Activated CD8-positive, alpha-beta T cell treated with anti-CD3 and anti-CD28 coated beads for 36 hours (primary cell): Measurements from ENCODE around the gene CYP2W1. TPM values are rescaled to one million over a fixed set of nuclear protein-coding genes. Genes with fewer than 3 reads are reported as not detected.
A peak's percentile ranks its signal among the peaks of the same experiment; 100 is the strongest.

ENCODE experiments used
- ATAC-seq: fragments of 200-7000 bp; cut with Tn5 transposase; one replicate; pipeline ENCODE4 v1.10.0; 2021; ENCODE audit warnings: mild to moderate bottlenecking, moderate library complexity
- CTCF ChIA-PET: fragments of 350-600 bp; sonication (Branson Sonifier 250); formaldehyde crosslinking; loops from one replicate; lab custom pipeline; 2021; ENCODE audit warnings: antibody characterized with exemption; lab: Charles Lee
- POLR2A ChIA-PET: fragments of 350-600 bp; sonication (Branson Sonifier 250); formaldehyde crosslinking; loops from one replicate; lab custom pipeline; 2021; ENCODE audit warnings: antibody characterized with exemption; lab: Charles Lee
- DNase-seq: peaks from one replicate; pipeline ENCODE4 v3.0.0-alpha.2; 2020
- H3K27ac Mint-ChIP-seq: one replicate; pipeline ENCODE4 v1.8.0; 2021; ENCODE audit warnings: mild to moderate bottlenecking, mixed read lengths
- H3K27me3 Mint-ChIP-seq: one replicate; pipeline ENCODE4 v1.8.0; 2021; ENCODE audit warnings: mixed read lengths
- H3K36me3 Mint-ChIP-seq: one replicate; pipeline ENCODE4 v1.8.0; 2021; ENCODE audit warnings: low read depth, mixed read lengths
- H3K4me1 Mint-ChIP-seq: one replicate; pipeline ENCODE4 v1.8.0; 2021; ENCODE audit warnings: low read depth, mixed read lengths
- H3K4me3 Mint-ChIP-seq: one replicate; pipeline ENCODE4 v1.8.0; 2021; ENCODE audit warnings: mild to moderate bottlenecking, moderate library complexity, mixed read lengths
- H3K9me3 Mint-ChIP-seq: one replicate; pipeline ENCODE4 v1.8.0; 2021; ENCODE audit warnings: mixed read lengths
- CTCF ChIP-seq: fragments of 200-600 bp; IDR thresholded peaks from one replicate; pipeline ENCODE4 v1.8.0; 2022; ENCODE audit warnings: antibody characterized with exemption, mild to moderate bottlenecking
- intact Hi-C: fragments of 100-400 bp; cut with micrococcal nuclease; formaldehyde crosslinking; loops from one replicate; pipeline ENCODE4 v1.10.0; 2022
- total RNA-seq, 2 experiments: library from RNA; stranded (reverse); gene quantifications; one replicate each; pipeline ENCODE4 v1.2.3, GENCODE V29; 2021

CYP2W1 gene
- total RNA-seq, 2 experiments from 2014 or later, result not detected

- no peaks in the 10 kb centered on the region for H3K9me3 Mint-ChIP-seq
- intact Hi-C loops, result no loop called here
- no peaks in the 10 kb centered on the region for H3K27me3 Mint-ChIP-seq
- DNase-seq (no peak), ATAC-seq (no peak)
- H3K4me1 Mint-ChIP-seq, result peaks cover 22% of the 10 kb centered on the region
- H3K4me3 Mint-ChIP-seq, result no peak overlapping the region
- no peaks in the 10 kb centered on the region for H3K36me3 Mint-ChIP-seq
- POLR2A ChIA-PET, result interaction anchor here (1.0 to 1.4 kb wide), 2 partner anchors 9 to 37 kb away, joined by 3 to 5 read pairs; no protein-coding TSS in a partner anchor
- H3K27ac Mint-ChIP-seq, result no peak overlapping the region
- CTCF ChIA-PET, result interaction anchor here (1.1 to 1.6 kb wide), 2 partner anchors 32 to 54 kb away, joined by 3 to 4 read pairs; no protein-coding TSS in a partner anchor
- TF ChIP-seq CTCF, result no peak
These were observed 21.2 kb upstream of the CYP2W1 start for GRCh38 chr7:961546-962400.

GRCh38 chr7:962401-963081 is 20.4 kb upstream of the CYP2W1 start:
- no peak overlapping the region for H3K4me3 Mint-ChIP-seq
- H3K27ac Mint-ChIP-seq, result no peak overlapping the region
- peaks cover 22% of the 10 kb centered on the region for H3K4me1 Mint-ChIP-seq
- no peaks in the 10 kb centered on the region for H3K27me3 Mint-ChIP-seq
- H3K9me3 Mint-ChIP-seq, result no peaks in the 10 kb centered on the region
- TF ChIP-seq CTCF, result no peak
- intact Hi-C loops, result no loop called here
- ATAC-seq (no peak), DNase-seq (no peak)
- peaks cover 5% of the 10 kb centered on the region for H3K36me3 Mint-ChIP-seq
- ChIA-PET POLR2A (interaction anchor here (0.6 to 1.4 kb wide), 5 partner anchors 8 to 38 kb away, joined by 3 to 5 read pairs (median 3); partner anchors contain the start of genes ADAP1 and COX19), CTCF (interaction anchor here (1.1 kb wide), 1 partner anchor 31 kb away, joined by 4 read pairs; no protein-coding TSS in a partner anchor)

- peak overlapping the region; percentile 22 for H3K27ac Mint-ChIP-seq
- H3K4me1 Mint-ChIP-seq, result peaks cover 22% of the 10 kb centered on the region
- TF ChIP-seq CTCF, result peak; percentile 29
- POLR2A ChIA-PET, result interaction anchor here (0.6 to 1.4 kb wide), 5 partner anchors 9 to 39 kb away, joined by 3 to 5 read pairs (median 3); partner anchors contain the start of genes ADAP1 and COX19
- ATAC-seq (peak; percentile 35), DNase-seq (peak; percentile 38)
- H3K9me3 Mint-ChIP-seq, result no peaks in the 10 kb centered on the region
- H3K36me3 Mint-ChIP-seq, result peaks cover 10% of the 10 kb centered on the region
- intact Hi-C loops, result no loop called here
- CTCF ChIA-PET, result interaction anchor here (1.1 to 1.3 kb wide), 2 partner anchors 10 to 30 kb away, joined by 4 to 6 read pairs; no protein-coding TSS in a partner anchor
- H3K27me3 Mint-ChIP-seq, result no peaks in the 10 kb centered on the region
- peak overlapping the region; percentile 10 for H3K4me3 Mint-ChIP-seq
These were observed 19.5 kb upstream of the CYP2W1 start for GRCh38 chr7:963236-964078.

- DNase-seq (no peak), ATAC-seq (no peak)
- Mint-ChIP-seq H3K9me3 (no peaks in the 10 kb centered on the region), H3K27ac (no peak overlapping the region), H3K4me3 (no peak overlapping the region), H3K27me3 (no peaks in the 10 kb centered on the region), H3K4me1 (peaks cover 22% of the 10 kb centered on the region), H3K36me3 (peaks cover 11% of the 10 kb centered on the region)
- ChIA-PET POLR2A (interaction anchor here (1.0 to 1.1 kb wide), 3 partner anchors 8 to 12 kb away, joined by 3 to 5 read pairs (median 4); partner anchors contain the start of gene COX19), CTCF (interaction anchor here (0.9 to 1.3 kb wide), 2 partner anchors 9 to 29 kb away, joined by 3 to 6 read pairs; no protein-coding TSS in a partner anchor)
- intact Hi-C loops, result no loop called here
- no peak for TF ChIP-seq CTCF
These were observed 18.4 kb upstream of the CYP2W1 start for GRCh38 chr7:964401-965231.
